ENCODE measurements around the gene LAMA2.

Gene LAMA2

GRCh38 chr6:129359811-129360681 lies 477.1 kb downstream of the LAMA2 start:
- no peak overlapping the region for H3K4me3 ChIP-seq (ENCODE audit: insufficient read depth in 1 of 2, low read depth in 1 of 2, low read length in 2 of 2)
- 100% methylated on average over 1 of the region's 2 CpGs for WGBS
- no peak overlapping the region for H2AFZ ChIP-seq (ENCODE audit: low read depth, low read length)
- H3K27ac ChIP-seq (ENCODE audit: low read length, poor library complexity, severe bottlenecking), result no peak overlapping the region
- H3K79me1 ChIP-seq (replicated peaks; ENCODE audit: low read length, poor library complexity, severe bottlenecking), result no peaks in the 10 kb centered on the region
- H4K91ac ChIP-seq (ENCODE audit: low read length), result no peak overlapping the region
- no peak overlapping the region for H3K4me2 ChIP-seq (ENCODE audit: low read length, poor library complexity, severe bottlenecking)
- H3K27me3 ChIP-seq (ENCODE audit: control insufficient read depth in 1 of 2, insufficient read depth in 1 of 2, low read length in 2 of 2), result no peaks in the 10 kb centered on the region
- H2BK5ac ChIP-seq (ENCODE audit: low read depth, low read length, poor library complexity, severe bottlenecking), result no peak overlapping the region
- no peak overlapping the region for H2BK15ac ChIP-seq (ENCODE audit: low read depth, poor library complexity, severe bottlenecking)
- no peak overlapping the region for H3K18ac ChIP-seq (ENCODE audit: low read depth in 1 of 2, low read length in 2 of 2)
- no peak overlapping the region for H3K9ac ChIP-seq (ENCODE audit: low read length)
- H2AK5ac ChIP-seq (ENCODE audit: low read length, severe bottlenecking), result no peak overlapping the region
- no peak overlapping the region for H2BK12ac ChIP-seq (ENCODE audit: low read length in 2 of 2)
- no peaks in the 10 kb centered on the region for H3K9me3 ChIP-seq (ENCODE audit: control insufficient read depth, low read length)
- H3K4ac ChIP-seq (ENCODE audit: low read depth in 1 of 2, low read length in 2 of 2), result no peak overlapping the region
- no peak overlapping the region for H3K14ac ChIP-seq (ENCODE audit: low read length in 2 of 2)
- H2BK120ac ChIP-seq (ENCODE audit: low read depth, low read length), result no peak overlapping the region
- H3K36me3 ChIP-seq (ENCODE audit: control insufficient read depth in 1 of 2, insufficient read depth in 2 of 2, low read depth in 1 of 2, low read length in 2 of 2), result peaks cover 0 to 3% of the 10 kb centered on the region in 2 experiments
- H4K8ac ChIP-seq (ENCODE audit: low read length), result no peak overlapping the region
- no peak overlapping the region for H3K23ac ChIP-seq (ENCODE audit: low read length in 2 of 2)
- no peak for DNase-seq
- H3K4me1 ChIP-seq (ENCODE audit: control insufficient read depth, insufficient read depth, low read depth, low read length), result no peaks in the 10 kb centered on the region

DNA sequence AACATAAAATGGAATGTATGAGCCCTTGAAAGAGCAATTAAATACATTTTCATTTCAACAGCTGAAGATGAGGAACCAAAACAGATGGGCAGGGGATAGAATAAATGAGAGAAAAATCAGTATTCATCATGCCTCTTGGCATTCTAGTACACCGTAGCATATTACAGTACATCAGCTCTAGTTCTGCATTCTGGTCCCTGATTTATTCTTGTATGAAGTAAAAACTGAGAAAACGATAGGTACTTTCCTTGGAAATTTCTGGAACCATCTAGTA lies 477.7 kb downstream of the LAMA2 start:
- no peaks in the 10 kb centered on the region for H3K79me1 ChIP-seq (replicated peaks; ENCODE audit: low read length, poor library complexity, severe bottlenecking)
- DNase-seq, result no peak
- no peak overlapping the region for H2BK15ac ChIP-seq (ENCODE audit: low read depth, poor library complexity, severe bottlenecking)
- H3K18ac ChIP-seq (ENCODE audit: low read depth in 1 of 2, low read length in 2 of 2), result no peak overlapping the region
- H3K4me2 ChIP-seq (ENCODE audit: low read length, poor library complexity, severe bottlenecking), result no peak overlapping the region
- H2AK5ac ChIP-seq (ENCODE audit: low read length, severe bottlenecking), result no peak overlapping the region
- no peak overlapping the region for H2BK5ac ChIP-seq (ENCODE audit: low read depth, low read length, poor library complexity, severe bottlenecking)
- no peak overlapping the region for H3K14ac ChIP-seq (ENCODE audit: low read length in 2 of 2)
- H3K23ac ChIP-seq (ENCODE audit: low read length in 2 of 2), result no peak overlapping the region
- no peak overlapping the region for H4K8ac ChIP-seq (ENCODE audit: low read length)
- WGBS, result no CpG with 5 or more reads among the region's 2 CpGs
- no peak overlapping the region for H2AFZ ChIP-seq (ENCODE audit: low read depth, low read length)
- H3K9me3 ChIP-seq (ENCODE audit: control insufficient read depth, low read length), result no peaks in the 10 kb centered on the region
- no peaks in the 10 kb centered on the region for H3K4me1 ChIP-seq (ENCODE audit: control insufficient read depth, insufficient read depth, low read depth, low read length)
- H2BK12ac ChIP-seq (ENCODE audit: low read length in 2 of 2), result no peak overlapping the region
- H3K27me3 ChIP-seq (ENCODE audit: control insufficient read depth in 1 of 2, insufficient read depth in 1 of 2, low read length in 2 of 2), result no peaks in the 10 kb centered on the region
- no peak overlapping the region for H3K4me3 ChIP-seq (ENCODE audit: insufficient read depth in 1 of 2, low read depth in 1 of 2, low read length in 2 of 2)
- H3K4ac ChIP-seq (ENCODE audit: low read depth in 1 of 2, low read length in 2 of 2), result no peak overlapping the region
- peaks cover 0 to 3% of the 10 kb centered on the region in 2 experiments for H3K36me3 ChIP-seq (ENCODE audit: control insufficient read depth in 1 of 2, insufficient read depth in 2 of 2, low read depth in 1 of 2, low read length in 2 of 2)
- H3K9ac ChIP-seq (ENCODE audit: low read length), result no peak overlapping the region
- no peak overlapping the region for H3K27ac ChIP-seq (ENCODE audit: low read length, poor library complexity, severe bottlenecking)
- H2BK120ac ChIP-seq (ENCODE audit: low read depth, low read length), result no peak overlapping the region
- H4K91ac ChIP-seq (ENCODE audit: low read length), result no peak overlapping the region

- Histone ChIP-seq H3K23ac (ENCODE audit: low read length in 2 of 2) (no peak overlapping the region), H2AK5ac (ENCODE audit: low read length, severe bottlenecking) (no peak overlapping the region), H2AFZ (ENCODE audit: low read depth, low read length) (no peak overlapping the region), H2BK120ac (ENCODE audit: low read depth, low read length) (no peak overlapping the region), H4K8ac (ENCODE audit: low read length) (no peak overlapping the region), H3K4me1 (ENCODE audit: control insufficient read depth, insufficient read depth, low read depth, low read length) (no peaks in the 10 kb centered on the region), H3K9ac (ENCODE audit: low read length) (no peak overlapping the region), H3K27ac (ENCODE audit: low read length, poor library complexity, severe bottlenecking) (no peak overlapping the region), H2BK12ac (ENCODE audit: low read length in 2 of 2) (no peak overlapping the region), H3K27me3 (ENCODE audit: control insufficient read depth in 1 of 2, insufficient read depth in 1 of 2, low read length in 2 of 2) (no peaks in the 10 kb centered on the region), H3K14ac (ENCODE audit: low read length in 2 of 2) (no peak overlapping the region), H4K91ac (ENCODE audit: low read length) (no peak overlapping the region), H3K4me3 (ENCODE audit: insufficient read depth in 1 of 2, low read depth in 1 of 2, low read length in 2 of 2) (no peak overlapping the region), H3K36me3 (ENCODE audit: control insufficient read depth in 1 of 2, insufficient read depth in 2 of 2, low read depth in 1 of 2, low read length in 2 of 2) (peaks cover 0 to 4% of the 10 kb centered on the region in 2 experiments), H3K4ac (ENCODE audit: low read depth in 1 of 2, low read length in 2 of 2) (no peak overlapping the region), H3K18ac (ENCODE audit: low read depth in 1 of 2, low read length in 2 of 2) (no peak overlapping the region), H3K4me2 (ENCODE audit: low read length, poor library complexity, severe bottlenecking) (no peak overlapping the region), H2BK5ac (ENCODE audit: low read depth, low read length, poor library complexity, severe bottlenecking) (no peak overlapping the region), H2BK15ac (ENCODE audit: low read depth, poor library complexity, severe bottlenecking) (no peak overlapping the region), H3K9me3 (ENCODE audit: control insufficient read depth, low read length) (no peaks in the 10 kb centered on the region), H3K79me1 (replicated peaks; ENCODE audit: low read length, poor library complexity, severe bottlenecking) (no peaks in the 10 kb centered on the region)
- no peak for DNase-seq
- WGBS, result 93% methylated on average over 2 of the region's 3 CpGs
Observed at GRCh38 chr6:129364037-129364436, 481.1 kb downstream of the LAMA2 start.

DNA sequence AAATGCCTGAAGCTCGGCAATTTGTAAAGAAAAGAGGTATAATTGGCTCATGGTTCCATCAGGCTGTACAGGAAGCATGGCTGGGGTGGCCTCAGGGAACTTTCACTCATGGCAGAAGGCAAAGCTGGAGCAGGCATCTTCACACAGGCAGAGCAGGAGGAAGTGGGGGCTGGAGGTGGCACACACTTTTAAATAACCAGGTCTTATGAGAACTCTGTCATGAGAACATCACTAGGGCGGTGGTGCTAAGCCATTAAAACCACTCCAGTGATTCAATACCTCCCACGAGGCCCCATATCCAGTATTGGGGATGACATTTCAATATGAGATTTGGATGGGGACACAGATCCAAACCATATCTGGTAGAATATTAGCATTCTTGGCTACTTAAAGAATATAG lies 481.8 kb downstream of the LAMA2 start:
- 65% methylated on average over 2 of the region's 3 CpGs for WGBS
- no peaks in the 10 kb centered on the region for H3K27me3 ChIP-seq (ENCODE audit: control insufficient read depth in 1 of 2, insufficient read depth in 1 of 2, low read length in 2 of 2)

More for the DNA sequence above, 481.8 kb downstream of the LAMA2 start:
- H3K9me3 ChIP-seq (ENCODE audit: control insufficient read depth, low read length), result no peaks in the 10 kb centered on the region
- H2BK15ac ChIP-seq (ENCODE audit: low read depth, poor library complexity, severe bottlenecking), result no peak overlapping the region
- no peak overlapping the region for H3K18ac ChIP-seq (ENCODE audit: low read depth in 1 of 2, low read length in 2 of 2)
- H3K4me3 ChIP-seq (ENCODE audit: insufficient read depth in 1 of 2, low read depth in 1 of 2, low read length in 2 of 2), result no peak overlapping the region
- H2AFZ ChIP-seq (ENCODE audit: low read depth, low read length), result no peak overlapping the region
- no peak overlapping the region for H2AK5ac ChIP-seq (ENCODE audit: low read length, severe bottlenecking)
- no peak overlapping the region for H4K8ac ChIP-seq (ENCODE audit: low read length)
- H3K4ac ChIP-seq (ENCODE audit: low read depth in 1 of 2, low read length in 2 of 2), result no peak overlapping the region
- H3K9ac ChIP-seq (ENCODE audit: low read length), result no peak overlapping the region
- no peak overlapping the region for H3K4me2 ChIP-seq (ENCODE audit: low read length, poor library complexity, severe bottlenecking)
- no peak overlapping the region for H3K27ac ChIP-seq (ENCODE audit: low read length, poor library complexity, severe bottlenecking)
- H3K14ac ChIP-seq (ENCODE audit: low read length in 2 of 2), result no peak overlapping the region
- no peak for DNase-seq
- no peak overlapping the region for H3K23ac ChIP-seq (ENCODE audit: low read length in 2 of 2)
- no peak overlapping the region for H2BK12ac ChIP-seq (ENCODE audit: low read length in 2 of 2)
- H2BK5ac ChIP-seq (ENCODE audit: low read depth, low read length, poor library complexity, severe bottlenecking), result no peak overlapping the region
- no peaks in the 10 kb centered on the region for H3K79me1 ChIP-seq (replicated peaks; ENCODE audit: low read length, poor library complexity, severe bottlenecking)
- H3K4me1 ChIP-seq (ENCODE audit: control insufficient read depth, insufficient read depth, low read depth, low read length), result no peaks in the 10 kb centered on the region
- no peak overlapping the region for H2BK120ac ChIP-seq (ENCODE audit: low read depth, low read length)
- no peak overlapping the region for H4K91ac ChIP-seq (ENCODE audit: low read length)
- peaks cover 0 to 4% of the 10 kb centered on the region in 2 experiments for H3K36me3 ChIP-seq (ENCODE audit: control insufficient read depth in 1 of 2, insufficient read depth in 2 of 2, low read depth in 1 of 2, low read length in 2 of 2)

Data from mesenchymal stem cell (in vitro differentiated cells and primary cell).